HepG2 (cell line): ENCODE data around the gene GALNT18.

Source experiments
- GABPA ChIP-seq, 2 experiments: IDR thresholded peaks; 2 replicates each; pipeline ENCODE4 v1.6.1; 2011 to 2016; ENCODE audit warnings: low read depth in 2 of 2, low read length in 1 of 2, missing biosample characterization in 1 of 2, missing genetic modification characterization in 1 of 2
- MEIS2 ChIP-seq: sonication (generic); formaldehyde crosslinking; IDR thresholded peaks from 2 replicates; pipeline ENCODE4 v1.9.0; 2021; ENCODE audit warnings: mild to moderate bottlenecking, missing genetic modification reagents
- ZFX ChIP-seq: sonication (generic); formaldehyde crosslinking; IDR thresholded peaks from 2 replicates; pipeline ENCODE4 v1.4.0; 2020; ENCODE audit warnings: mild to moderate bottlenecking, low read depth, missing genetic modification reagents, moderate library complexity
- ZNF253 ChIP-seq: sonication (generic); formaldehyde crosslinking; IDR thresholded peaks from 2 replicates; pipeline ENCODE4 v1.8.0; 2022; ENCODE audit warnings: mild to moderate bottlenecking, missing genetic modification reagents, borderline replicate concordance
- TF ChIP-seq, protein P1 (sequence below): IDR thresholded peaks from 2 replicates; pipeline ENCODE4 v1.6.1; 2016; ENCODE audit warnings: control low read depth
- TF ChIP-seq, protein P2 (sequence below): IDR thresholded peaks from 2 replicates; pipeline ENCODE4 v1.6.1; 2012; ENCODE audit warnings: inconsistent platforms
- TF ChIP-seq, protein P3 (sequence below): sonication (generic); formaldehyde crosslinking; IDR thresholded peaks from 2 replicates; pipeline ENCODE4 v1.5.0; 2020; ENCODE audit warnings: mild to moderate bottlenecking, missing genetic modification reagents, moderate library complexity
- TF ChIP-seq, protein P4 (sequence below), 2 experiments: IDR thresholded peaks; 2 replicates each; pipeline ENCODE4 v1.6.1; 2011 to 2012; ENCODE audit warnings: low read length in 2 of 2, borderline replicate concordance in 1 of 2, low read depth in 1 of 2, mild to moderate bottlenecking in 1 of 2, moderate library complexity in 1 of 2

DNA sequence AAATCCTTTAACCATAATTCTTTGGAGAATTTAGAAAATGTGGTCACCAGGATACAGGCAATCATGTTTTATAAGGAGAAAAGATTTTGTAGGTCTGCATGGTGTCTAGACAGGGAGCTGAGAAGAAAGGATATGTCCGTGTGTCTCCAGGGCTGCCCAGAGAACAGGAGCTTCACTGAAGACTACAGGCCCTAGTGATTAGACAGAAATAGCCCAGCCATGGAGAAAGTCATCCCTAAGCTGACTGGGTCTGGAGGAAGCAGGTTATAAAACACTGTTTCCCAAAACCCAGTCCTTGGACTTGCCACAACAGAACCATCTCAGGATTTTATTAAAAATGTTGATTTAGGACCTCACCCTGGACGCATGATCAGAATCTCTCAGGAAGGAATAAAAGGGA lies 84.4 kb downstream of the GALNT18 start:
- TF ChIP-seq, protein P1, sequence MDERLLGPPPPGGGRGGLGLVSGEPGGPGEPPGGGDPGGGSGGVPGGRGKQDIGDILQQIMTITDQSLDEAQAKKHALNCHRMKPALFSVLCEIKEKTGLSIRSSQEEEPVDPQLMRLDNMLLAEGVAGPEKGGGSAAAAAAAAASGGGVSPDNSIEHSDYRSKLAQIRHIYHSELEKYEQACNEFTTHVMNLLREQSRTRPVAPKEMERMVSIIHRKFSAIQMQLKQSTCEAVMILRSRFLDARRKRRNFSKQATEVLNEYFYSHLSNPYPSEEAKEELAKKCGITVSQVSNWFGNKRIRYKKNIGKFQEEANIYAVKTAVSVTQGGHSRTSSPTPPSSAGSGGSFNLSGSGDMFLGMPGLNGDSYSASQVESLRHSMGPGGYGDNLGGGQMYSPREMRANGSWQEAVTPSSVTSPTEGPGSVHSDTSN (CRISPR knock-in tag): no peak
- TF ChIP-seq, protein P2, sequence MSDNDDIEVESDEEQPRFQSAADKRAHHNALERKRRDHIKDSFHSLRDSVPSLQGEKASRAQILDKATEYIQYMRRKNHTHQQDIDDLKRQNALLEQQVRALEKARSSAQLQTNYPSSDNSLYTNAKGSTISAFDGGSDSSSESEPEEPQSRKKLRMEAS: no peak
- TF ChIP-seq, protein P3, sequence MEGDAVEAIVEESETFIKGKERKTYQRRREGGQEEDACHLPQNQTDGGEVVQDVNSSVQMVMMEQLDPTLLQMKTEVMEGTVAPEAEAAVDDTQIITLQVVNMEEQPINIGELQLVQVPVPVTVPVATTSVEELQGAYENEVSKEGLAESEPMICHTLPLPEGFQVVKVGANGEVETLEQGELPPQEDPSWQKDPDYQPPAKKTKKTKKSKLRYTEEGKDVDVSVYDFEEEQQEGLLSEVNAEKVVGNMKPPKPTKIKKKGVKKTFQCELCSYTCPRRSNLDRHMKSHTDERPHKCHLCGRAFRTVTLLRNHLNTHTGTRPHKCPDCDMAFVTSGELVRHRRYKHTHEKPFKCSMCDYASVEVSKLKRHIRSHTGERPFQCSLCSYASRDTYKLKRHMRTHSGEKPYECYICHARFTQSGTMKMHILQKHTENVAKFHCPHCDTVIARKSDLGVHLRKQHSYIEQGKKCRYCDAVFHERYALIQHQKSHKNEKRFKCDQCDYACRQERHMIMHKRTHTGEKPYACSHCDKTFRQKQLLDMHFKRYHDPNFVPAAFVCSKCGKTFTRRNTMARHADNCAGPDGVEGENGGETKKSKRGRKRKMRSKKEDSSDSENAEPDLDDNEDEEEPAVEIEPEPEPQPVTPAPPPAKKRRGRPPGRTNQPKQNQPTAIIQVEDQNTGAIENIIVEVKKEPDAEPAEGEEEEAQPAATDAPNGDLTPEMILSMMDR (CRISPR knock-in tag): no peak
- TF ChIP-seq ZNF253 (CRISPR knock-in tag): no peak
- no peak for TF ChIP-seq MEIS2 (CRISPR knock-in tag)
- TF ChIP-seq, protein P4, sequence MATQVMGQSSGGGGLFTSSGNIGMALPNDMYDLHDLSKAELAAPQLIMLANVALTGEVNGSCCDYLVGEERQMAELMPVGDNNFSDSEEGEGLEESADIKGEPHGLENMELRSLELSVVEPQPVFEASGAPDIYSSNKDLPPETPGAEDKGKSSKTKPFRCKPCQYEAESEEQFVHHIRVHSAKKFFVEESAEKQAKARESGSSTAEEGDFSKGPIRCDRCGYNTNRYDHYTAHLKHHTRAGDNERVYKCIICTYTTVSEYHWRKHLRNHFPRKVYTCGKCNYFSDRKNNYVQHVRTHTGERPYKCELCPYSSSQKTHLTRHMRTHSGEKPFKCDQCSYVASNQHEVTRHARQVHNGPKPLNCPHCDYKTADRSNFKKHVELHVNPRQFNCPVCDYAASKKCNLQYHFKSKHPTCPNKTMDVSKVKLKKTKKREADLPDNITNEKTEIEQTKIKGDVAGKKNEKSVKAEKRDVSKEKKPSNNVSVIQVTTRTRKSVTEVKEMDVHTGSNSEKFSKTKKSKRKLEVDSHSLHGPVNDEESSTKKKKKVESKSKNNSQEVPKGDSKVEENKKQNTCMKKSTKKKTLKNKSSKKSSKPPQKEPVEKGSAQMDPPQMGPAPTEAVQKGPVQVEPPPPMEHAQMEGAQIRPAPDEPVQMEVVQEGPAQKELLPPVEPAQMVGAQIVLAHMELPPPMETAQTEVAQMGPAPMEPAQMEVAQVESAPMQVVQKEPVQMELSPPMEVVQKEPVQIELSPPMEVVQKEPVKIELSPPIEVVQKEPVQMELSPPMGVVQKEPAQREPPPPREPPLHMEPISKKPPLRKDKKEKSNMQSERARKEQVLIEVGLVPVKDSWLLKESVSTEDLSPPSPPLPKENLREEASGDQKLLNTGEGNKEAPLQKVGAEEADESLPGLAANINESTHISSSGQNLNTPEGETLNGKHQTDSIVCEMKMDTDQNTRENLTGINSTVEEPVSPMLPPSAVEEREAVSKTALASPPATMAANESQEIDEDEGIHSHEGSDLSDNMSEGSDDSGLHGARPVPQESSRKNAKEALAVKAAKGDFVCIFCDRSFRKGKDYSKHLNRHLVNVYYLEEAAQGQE (IDR thresholded peaks at IDR 0.05; ENCODE audit: borderline replicate concordance in 1 of 2, low read depth in 1 of 2, low read length in 2 of 2): no peak
- no peak for TF ChIP-seq GABPA (IDR thresholded peaks at IDR 0.05; ENCODE audit: low read depth, low read length)
- no peak for TF ChIP-seq GABPA (CRISPR knock-in tag; IDR thresholded peaks at IDR 0.05; ENCODE audit: low read depth)
- no peak for TF ChIP-seq ZFX
